ENCODE data around the gene ISLR. TPM values are rescaled to one million over a fixed set of nuclear protein-coding genes. Genes with fewer than 3 reads are reported as not detected.

The ISLR gene
- total RNA-seq, 1 experiment from 2014 or later: 0.12 TPM

- TF ChIP-seq CTCF (IDR thresholded peaks at IDR 0.05 in 2 of 3, conservative IDR thresholded peaks at IDR 0.05 in 1 of 3; ENCODE audit: borderline replicate concordance in 1 of 3, insufficient read depth in 1 of 3, low read depth in 2 of 3, low read length in 2 of 3): no peak
- intact Hi-C loops (cut with micrococcal nuclease): no loop called here
- Histone ChIP-seq H3K9me3 (ENCODE audit: control insufficient read depth in 1 of 2, insufficient read depth in 1 of 2, low read depth in 1 of 2, low read length in 2 of 2) (no peaks in the 10 kb centered on the region), H3K9me2 (ENCODE audit: insufficient read depth) (no peaks in the 10 kb centered on the region), H3K27me3 (ENCODE audit: insufficient read depth, low read length) (no peaks in the 10 kb centered on the region), H3K4me2 (ENCODE audit: low read length) (no peak overlapping the region), H3K36me3 (ENCODE audit: control insufficient read depth in 1 of 2, insufficient read depth in 2 of 2, low read length in 2 of 2) (no peaks in the 10 kb centered on the region), H3K27ac (ENCODE audit: low read depth, low read length) (no peak overlapping the region), H3K9ac (ENCODE audit: low read length) (no peak overlapping the region), H3K4me1 (ENCODE audit: control insufficient read depth in 1 of 2, insufficient read depth in 2 of 2, low read length in 2 of 2) (no peaks in the 10 kb centered on the region), H2AFZ (ENCODE audit: low read depth, low read length, poor library complexity, severe bottlenecking) (no peak overlapping the region), H4K20me1 (ENCODE audit: insufficient read depth) (no peaks in the 10 kb centered on the region), H3K4me3 (replicated peaks in 1 of 2; ENCODE audit: low read depth in 1 of 2, low read length in 2 of 2) (no peak overlapping the region), H3K79me2 (ENCODE audit: insufficient read depth, low read length) (no peaks in the 10 kb centered on the region)
- no peak for ATAC-seq
- BruUV-seq (replicated peaks): no TSS peak
- CTCF ChIA-PET: no interaction called here
- DNase-seq (ENCODE audit: low read depth, low spot score): no peak
- POLR2A ChIA-PET: no interaction called here
- RAD21 ChIA-PET (ENCODE audit: low non-redundant PET in 1 of 2, low total read pairs in 2 of 2, uncharacterized antibody in 2 of 2, unreplicated experiment in 2 of 2): no interaction called here
These were observed 38.4 kb upstream of the ISLR start for GRCh38 chr15:74135041-74135565.

GRCh38 chr15:74136540-74136813 is 37.0 kb upstream of the ISLR start:
- CTCF ChIA-PET: no interaction called here
- H3K27ac ChIP-seq (ENCODE audit: low read depth, low read length): no peak overlapping the region
- H3K4me2 ChIP-seq (ENCODE audit: low read length): no peak overlapping the region
- H4K20me1 ChIP-seq (ENCODE audit: insufficient read depth): no peaks in the 10 kb centered on the region
- no peaks in the 10 kb centered on the region for H3K4me1 ChIP-seq (ENCODE audit: control insufficient read depth in 1 of 2, insufficient read depth in 2 of 2, low read length in 2 of 2)
- H3K27me3 ChIP-seq (ENCODE audit: insufficient read depth, low read length): no peaks in the 10 kb centered on the region
- no peak overlapping the region for H3K9ac ChIP-seq (ENCODE audit: low read length)
- H3K4me3 ChIP-seq (replicated peaks in 1 of 2; ENCODE audit: low read depth in 1 of 2, low read length in 2 of 2): no peak overlapping the region
- H2AFZ ChIP-seq (ENCODE audit: low read depth, low read length, poor library complexity, severe bottlenecking): no peak overlapping the region
- DNase-seq (ENCODE audit: low read depth, low spot score): no peak
- no peak for ATAC-seq
- RAD21 ChIA-PET (ENCODE audit: low non-redundant PET in 1 of 2, low total read pairs in 2 of 2, uncharacterized antibody in 2 of 2, unreplicated experiment in 2 of 2): no interaction called here
- no peak for TF ChIP-seq ELF1 (IDR thresholded peaks at IDR 0.05; ENCODE audit: borderline replicate concordance, low read depth)
- no peak for TF ChIP-seq RAD21 (IDR thresholded peaks at IDR 0.05; ENCODE audit: low read depth)
- TF ChIP-seq ZBTB33 (IDR thresholded peaks at IDR 0.05; ENCODE audit: extremely low read depth, insufficient replicate concordance, low read length): no peak
- TF ChIP-seq REST (IDR thresholded peaks at IDR 0.05; ENCODE audit: low read depth): no peak
- TF ChIP-seq SRF (IDR thresholded peaks at IDR 0.05; ENCODE audit: low read depth): no peak
- H3K79me2 ChIP-seq (ENCODE audit: insufficient read depth, low read length): no peaks in the 10 kb centered on the region
- no TSS peak for BruUV-seq (replicated peaks)
- H3K9me3 ChIP-seq (ENCODE audit: control insufficient read depth in 1 of 2, insufficient read depth in 1 of 2, low read depth in 1 of 2, low read length in 2 of 2): no peaks in the 10 kb centered on the region
- no peaks in the 10 kb centered on the region for H3K36me3 ChIP-seq (ENCODE audit: control insufficient read depth in 1 of 2, insufficient read depth in 2 of 2, low read length in 2 of 2)
- POLR2A ChIA-PET: no interaction called here
- intact Hi-C loops (cut with micrococcal nuclease): no loop called here
- H3K9me2 ChIP-seq (ENCODE audit: insufficient read depth): no peaks in the 10 kb centered on the region

Data from HCT116 (cell line).